ENCODE results near the gene RDH16.

RDH16 gene

GRCh38 chr12:56905852-56906251 is 51.6 kb downstream of the RDH16 start:
- H3K4me1 ChIP-seq (ENCODE audit: control insufficient read depth, insufficient read depth, low read length, poor library complexity, severe bottlenecking), result no peaks in the 10 kb centered on the region
- no peak overlapping the region for H3K27ac ChIP-seq (ENCODE audit: insufficient read depth, low read length, poor library complexity, severe bottlenecking)
- no peaks in the 10 kb centered on the region for H3K27me3 ChIP-seq (replicated peaks; ENCODE audit: control insufficient read depth, insufficient read depth, low read length, poor library complexity, severe bottlenecking)
- no peaks in the 10 kb centered on the region for H3K36me3 ChIP-seq (ENCODE audit: control insufficient read depth, insufficient read depth, low read length)
- H3K9me3 ChIP-seq (ENCODE audit: control insufficient read depth, low read length), result peaks cover 4% of the 10 kb centered on the region
- no peak for DNase-seq
- no peak overlapping the region for H3K4me3 ChIP-seq (ENCODE audit: insufficient read depth, low read depth, low read length, poor library complexity, severe bottlenecking)

- Histone ChIP-seq H3K36me3 (ENCODE audit: control insufficient read depth, insufficient read depth, low read length) (no peaks in the 10 kb centered on the region), H3K4me1 (ENCODE audit: control insufficient read depth, insufficient read depth, low read length, poor library complexity, severe bottlenecking) (no peaks in the 10 kb centered on the region), H3K27ac (ENCODE audit: insufficient read depth, low read length, poor library complexity, severe bottlenecking) (no peak overlapping the region), H3K9me3 (ENCODE audit: control insufficient read depth, low read length) (peaks cover 9% of the 10 kb centered on the region), H3K27me3 (replicated peaks; ENCODE audit: control insufficient read depth, insufficient read depth, low read length, poor library complexity, severe bottlenecking) (no peaks in the 10 kb centered on the region), H3K4me3 (ENCODE audit: insufficient read depth, low read depth, low read length, poor library complexity, severe bottlenecking) (no peak overlapping the region)
- DNase-seq, result no peak
Observed at GRCh38 chr12:56903374-56903773, 54.0 kb downstream of the RDH16 start.
